Neural cell (in vitro differentiated cells): ENCODE results near the gene CELA2B. TPM values are rescaled to one million over a fixed set of nuclear protein-coding genes. Genes with fewer than 3 reads are reported as not detected.

Experiments
- H2AFZ ChIP-seq: fragments of 200-600, 300-800 bp; sonication (generic), shearing (Covaris generic); 2 replicates; pipeline ENCODE4 v1.6.0; 2014; ENCODE audit warnings: low read depth, mild to moderate bottlenecking, antibody characterized with exemption, low read length, moderate library complexity
- H3F3A ChIP-seq: fragments of 200-600 bp; shearing (Covaris generic); 2 replicates; pipeline ENCODE4 v1.6.1; 2016; ENCODE audit warnings: mild to moderate bottlenecking, moderate library complexity, mixed read lengths, antibody characterized with exemption, low read length; ENCODE audit not compliant: insufficient read depth, poor library complexity, severe bottlenecking
- H3K27ac ChIP-seq: fragments of 200-600, 300-800 bp; sonication (generic), shearing (Covaris generic); 2 replicates; pipeline ENCODE4 v1.5.1; 2014; ENCODE audit warnings: mild to moderate bottlenecking, low read length, moderate library complexity
- H3K27me3 ChIP-seq: fragments of 300-800, 200-600 bp; sonication (generic), shearing (Covaris generic); 2 replicates; pipeline ENCODE4 v1.6.0; 2014; ENCODE audit warnings: mild to moderate bottlenecking, low read depth, low read length, moderate library complexity; ENCODE audit not compliant: insufficient read depth
- H3K36me3 ChIP-seq: fragments of 300-800, 200-600 bp; sonication (generic), shearing (Covaris generic); 2 replicates; pipeline ENCODE4 v1.5.1; 2014; ENCODE audit warnings: mild to moderate bottlenecking, antibody characterized with exemption, low read length, moderate library complexity; ENCODE audit not compliant: insufficient read depth
- H3K4me2 ChIP-seq: fragments of 300-800, 200-600 bp; sonication (generic), shearing (Covaris generic); 2 replicates; pipeline ENCODE4 v1.6.0; 2014; ENCODE audit warnings: mild to moderate bottlenecking, low read length
- H3K4me3 ChIP-seq: fragments of 300-800, 200-600 bp; sonication (generic), shearing (Covaris generic); 2 replicates; pipeline ENCODE4 v1.5.1; 2014; ENCODE audit warnings: mild to moderate bottlenecking, low read length, moderate library complexity
- H3K79me2 ChIP-seq: fragments of 200-600 bp; shearing (Covaris generic); replicated peaks from 2 replicates; pipeline ENCODE4 v1.6.0; 2014; ENCODE audit warnings: mild to moderate bottlenecking, low read length, moderate library complexity; ENCODE audit not compliant: insufficient read depth
- H3K9ac ChIP-seq: fragments of 300-800, 200-600 bp; sonication (generic), shearing (Covaris generic); 2 replicates; pipeline ENCODE4 v1.6.1; 2016; ENCODE audit warnings: mild to moderate bottlenecking, low read length, mixed read lengths
- H3K9me2 ChIP-seq: fragments of 200-600 bp; shearing (Covaris generic); 2 replicates; pipeline ENCODE4 v1.6.1; 2016; ENCODE audit warnings: mild to moderate bottlenecking, low read length, mixed read lengths; ENCODE audit not compliant: insufficient read depth
- H3K9me3 ChIP-seq: fragments of 200-600, 300-800 bp; sonication (generic), shearing (Covaris generic); 2 replicates; pipeline ENCODE4 v1.6.1; 2016; ENCODE audit warnings: mild to moderate bottlenecking, mixed run types, low read length, moderate library complexity, mixed read lengths
- H4K20me1 ChIP-seq: fragments of 200-600 bp; shearing (Covaris generic); 2 replicates; pipeline ENCODE4 v1.6.1; 2016; ENCODE audit warnings: mild to moderate bottlenecking, mixed run types; ENCODE audit not compliant: insufficient read depth
- CTCF ChIP-seq: fragments of 450-650 bp; IDR thresholded peaks from 2 replicates; pipeline ENCODE4 v1.5.1; 2014; ENCODE audit warnings: antibody characterized with exemption, mild to moderate bottlenecking, moderate library complexity; ENCODE audit not compliant: poor library complexity, severe bottlenecking
- EP300 ChIP-seq: fragments of 450-650 bp; conservative IDR thresholded peaks from 2 replicates; pipeline ENCODE4 v1.6.1; 2014; ENCODE audit warnings: antibody characterized with exemption, mild to moderate bottlenecking, moderate library complexity; ENCODE audit not compliant: poor library complexity, severe bottlenecking
- EZH2 ChIP-seq: fragments of 200-600, 300-800 bp; shearing (Covaris generic), sonication (generic); IDR thresholded peaks from 2 replicates; pipeline ENCODE4 v1.6.1; 2014; ENCODE audit warnings: antibody characterized with exemption, low read length, borderline replicate concordance, mild to moderate bottlenecking; ENCODE audit not compliant: insufficient read depth, poor library complexity, severe bottlenecking
- MXI1 ChIP-seq: fragments of 450-650 bp; conservative IDR thresholded peaks from 2 replicates; pipeline ENCODE4 v1.6.1; 2014; ENCODE audit warnings: antibody characterized with exemption, mild to moderate bottlenecking; ENCODE audit not compliant: poor library complexity, severe bottlenecking
- POLR2AphosphoS5 ChIP-seq: IDR thresholded peaks from 2 replicates; pipeline ENCODE4 v1.6.1; 2012
- RAD21 ChIP-seq: fragments of 450-650 bp; conservative IDR thresholded peaks from 2 replicates; pipeline ENCODE4 v1.6.1; 2014; ENCODE audit warnings: antibody characterized with exemption, mild to moderate bottlenecking, moderate library complexity
- SMC3 ChIP-seq: fragments of 450-650 bp; conservative IDR thresholded peaks from 2 replicates; pipeline ENCODE4 v1.6.1; 2014; ENCODE audit warnings: antibody characterized with exemption, mild to moderate bottlenecking, moderate library complexity; ENCODE audit not compliant: poor library complexity
- TAF1 ChIP-seq: IDR thresholded peaks from 2 replicates; pipeline ENCODE4 v1.6.1; 2012; ENCODE audit warnings: low read depth
- polyA plus RNA-seq: library from polyadenylated mRNA; depleted of rRNA; stranded (reverse); fragments of >200 nt; gene quantifications from 2 replicates; pipeline ENCODE4 v1.2.3, GENCODE V29; 2014
- TF ChIP-seq, protein P1 (sequence below): IDR thresholded peaks from 2 replicates; pipeline ENCODE4 v1.6.1; 2012; ENCODE audit warnings: borderline replicate concordance

The CELA2B gene
- polyA plus RNA-seq, 1 donor from 2014 or later, result not detected

DNA sequence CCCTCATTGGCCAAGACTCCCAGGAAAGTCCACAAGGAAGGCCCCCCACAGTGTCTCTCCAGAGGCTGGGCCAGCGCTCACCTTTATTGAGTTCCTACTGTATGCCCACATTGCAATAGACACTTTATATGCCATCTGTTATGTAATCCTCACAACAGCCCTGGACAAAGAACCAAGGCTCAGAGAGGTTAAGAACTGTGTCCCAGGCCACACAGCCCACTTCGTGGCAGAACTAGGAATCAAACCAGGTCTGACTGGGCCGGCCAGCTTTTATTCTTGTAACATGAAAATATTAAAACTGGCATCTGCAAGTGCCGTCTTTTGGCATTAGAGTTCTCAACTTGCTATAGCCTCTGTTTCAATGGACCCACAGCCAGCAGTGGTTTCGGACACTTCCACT lies 33.1 kb upstream of the CELA2B start:
- Histone ChIP-seq H3K79me2 (no peaks in the 10 kb centered on the region), H3K36me3 (no peaks in the 10 kb centered on the region), H3K27me3 (no peaks in the 10 kb centered on the region), H3K4me2 (no peak overlapping the region), H2AFZ (no peak overlapping the region), H3K9me2 (no peaks in the 10 kb centered on the region), H3K4me3 (no peak overlapping the region), H3K9me3 (no peaks in the 10 kb centered on the region), H3F3A (no peaks in the 10 kb centered on the region), H4K20me1 (no peaks in the 10 kb centered on the region), H3K27ac (no peak overlapping the region), H3K9ac (no peak overlapping the region)
- TF ChIP-seq, protein P1, sequence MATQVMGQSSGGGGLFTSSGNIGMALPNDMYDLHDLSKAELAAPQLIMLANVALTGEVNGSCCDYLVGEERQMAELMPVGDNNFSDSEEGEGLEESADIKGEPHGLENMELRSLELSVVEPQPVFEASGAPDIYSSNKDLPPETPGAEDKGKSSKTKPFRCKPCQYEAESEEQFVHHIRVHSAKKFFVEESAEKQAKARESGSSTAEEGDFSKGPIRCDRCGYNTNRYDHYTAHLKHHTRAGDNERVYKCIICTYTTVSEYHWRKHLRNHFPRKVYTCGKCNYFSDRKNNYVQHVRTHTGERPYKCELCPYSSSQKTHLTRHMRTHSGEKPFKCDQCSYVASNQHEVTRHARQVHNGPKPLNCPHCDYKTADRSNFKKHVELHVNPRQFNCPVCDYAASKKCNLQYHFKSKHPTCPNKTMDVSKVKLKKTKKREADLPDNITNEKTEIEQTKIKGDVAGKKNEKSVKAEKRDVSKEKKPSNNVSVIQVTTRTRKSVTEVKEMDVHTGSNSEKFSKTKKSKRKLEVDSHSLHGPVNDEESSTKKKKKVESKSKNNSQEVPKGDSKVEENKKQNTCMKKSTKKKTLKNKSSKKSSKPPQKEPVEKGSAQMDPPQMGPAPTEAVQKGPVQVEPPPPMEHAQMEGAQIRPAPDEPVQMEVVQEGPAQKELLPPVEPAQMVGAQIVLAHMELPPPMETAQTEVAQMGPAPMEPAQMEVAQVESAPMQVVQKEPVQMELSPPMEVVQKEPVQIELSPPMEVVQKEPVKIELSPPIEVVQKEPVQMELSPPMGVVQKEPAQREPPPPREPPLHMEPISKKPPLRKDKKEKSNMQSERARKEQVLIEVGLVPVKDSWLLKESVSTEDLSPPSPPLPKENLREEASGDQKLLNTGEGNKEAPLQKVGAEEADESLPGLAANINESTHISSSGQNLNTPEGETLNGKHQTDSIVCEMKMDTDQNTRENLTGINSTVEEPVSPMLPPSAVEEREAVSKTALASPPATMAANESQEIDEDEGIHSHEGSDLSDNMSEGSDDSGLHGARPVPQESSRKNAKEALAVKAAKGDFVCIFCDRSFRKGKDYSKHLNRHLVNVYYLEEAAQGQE, result no peak
- no peak for TF ChIP-seq RAD21
- no peak for TF ChIP-seq POLR2AphosphoS5
- no peak for TF ChIP-seq TAF1
- TF ChIP-seq CTCF, result no peak
- TF ChIP-seq EP300, result no peak
- no peak for TF ChIP-seq SMC3
- TF ChIP-seq MXI1, result no peak
- TF ChIP-seq EZH2, result no peak

GRCh38 chr1:15443281-15443680 lies 32.6 kb upstream of the CELA2B start:
- H3K27ac ChIP-seq, result no peak overlapping the region
- H4K20me1 ChIP-seq, result no peaks in the 10 kb centered on the region
- H3K9me2 ChIP-seq, result no peaks in the 10 kb centered on the region
- H3K9ac ChIP-seq, result no peak overlapping the region
- no peaks in the 10 kb centered on the region for H3K79me2 ChIP-seq
- H3F3A ChIP-seq, result no peaks in the 10 kb centered on the region
- H3K27me3 ChIP-seq, result no peaks in the 10 kb centered on the region
- no peak overlapping the region for H3K4me2 ChIP-seq
- no peak overlapping the region for H3K4me3 ChIP-seq
- H2AFZ ChIP-seq, result no peak overlapping the region
- no peaks in the 10 kb centered on the region for H3K36me3 ChIP-seq
- H3K9me3 ChIP-seq, result no peaks in the 10 kb centered on the region
- TF ChIP-seq TAF1 (no peak), CTCF (no peak), MXI1 (no peak), EP300 (no peak), POLR2AphosphoS5 (no peak), RAD21 (no peak), SMC3 (no peak), EZH2 (no peak)
- TF ChIP-seq, protein P1, result no peak
